ENCODE results near the gene SOBP. TPM values are rescaled to one million over a fixed set of nuclear protein-coding genes. Genes with fewer than 3 reads are reported as not detected.

SOBP gene
- total and polyA plus RNA-seq, 8 donors = 0.58 to 16.9 (median 4.4) TPM

- Histone ChIP-seq H3K27ac (no peak overlapping the region), H3K27me3 (no peaks in the 10 kb centered on the region), H3K9me3 (no peaks in the 10 kb centered on the region), H3K4me1 (peaks cover 0 to 18% (median 2%) of the 10 kb centered on the region in 4 donors), H3K4me3 (no peak overlapping the region), H3K36me3 (no peaks in the 10 kb centered on the region)
- TF ChIP-seq CTCF (IDR thresholded peaks at IDR 0.05) (no peak), POLR2A (IDR thresholded peaks at IDR 0.05) (no peak), POLR2AphosphoS5 (IDR thresholded peaks at IDR 0.05) (no peak)
- no peak for DNase-seq
- 94 to 99% (median 96%) methylated on average over 4 of the region's 4 CpGs for WGBS, 5 donors
- intact Hi-C loops (cut with DNase I; ENCODE audit: low total_unique reads) = no loop called here
These were observed 123.9 kb downstream of the SOBP start for GRCh38 chr6:107613651-107614379.

- Histone ChIP-seq H3K9me3 (no peaks in the 10 kb centered on the region), H3K4me3 (no peak overlapping the region), H3K27me3 (no peaks in the 10 kb centered on the region), H3K27ac (no peak overlapping the region), H3K4me1 (peaks cover 0 to 18% (median 3%) of the 10 kb centered on the region in 4 donors), H3K36me3 (no peaks in the 10 kb centered on the region)
- no peak for TF ChIP-seq POLR2AphosphoS5 (IDR thresholded peaks at IDR 0.05)
- no peak for TF ChIP-seq CTCF (IDR thresholded peaks at IDR 0.05)
- TF ChIP-seq POLR2A (IDR thresholded peaks at IDR 0.05) = no peak
- no peak for TF ChIP-seq EP300 (IDR thresholded peaks at IDR 0.05)
- intact Hi-C loops (cut with DNase I; ENCODE audit: low total_unique reads) = no loop called here
- no peak for DNase-seq
- 88 to 94% (median 92%) methylated on average over 5 of the region's 5 CpGs for WGBS, 5 donors
These were observed 124.9 kb downstream of the SOBP start for GRCh38 chr6:107614828-107615227.

GRCh38 chr6:107616775-107617174, 126.9 kb downstream of the SOBP start:
- WGBS, 5 donors = 86 to 92% (median 92%) methylated on average over 9 of the region's 9 CpGs
- intact Hi-C loops (cut with DNase I; ENCODE audit: low total_unique reads) = no loop called here
- H3K27ac ChIP-seq = no peak overlapping the region

GRCh38 chr6:107617341-107617932, 127.5 kb downstream of the SOBP start:
- no peak for TF ChIP-seq POLR2AphosphoS5 (IDR thresholded peaks at IDR 0.05)
- TF ChIP-seq EP300 (IDR thresholded peaks at IDR 0.05) = no peak
- no peak for TF ChIP-seq POLR2A (IDR thresholded peaks at IDR 0.05)
- no peak for TF ChIP-seq CTCF (IDR thresholded peaks at IDR 0.05)
- intact Hi-C loops (cut with DNase I; ENCODE audit: low total_unique reads) = no loop called here
- H3K27ac ChIP-seq = no peak overlapping the region
- no peaks in the 10 kb centered on the region for H3K9me3 ChIP-seq
- no peak overlapping the region for H3K4me3 ChIP-seq
- 89 to 96% (median 91%) methylated on average over 6 of the region's 6 CpGs for WGBS, 5 donors
- no peaks in the 10 kb centered on the region for H3K27me3 ChIP-seq
- H3K4me1 ChIP-seq = peaks cover 0 to 16% (median 5%) of the 10 kb centered on the region in 4 donors
- no peaks in the 10 kb centered on the region for H3K36me3 ChIP-seq
- no peak for DNase-seq

More at GRCh38 chr6:107616775-107617174, 126.9 kb downstream of the SOBP start:
- Histone ChIP-seq H3K36me3 (no peaks in the 10 kb centered on the region), H3K27me3 (no peaks in the 10 kb centered on the region), H3K9me3 (no peaks in the 10 kb centered on the region), H3K4me1 (peaks cover 0 to 16% (median 5%) of the 10 kb centered on the region in 4 donors), H3K4me3 (no peak overlapping the region)
- DNase-seq = no peak
- TF ChIP-seq POLR2A (IDR thresholded peaks at IDR 0.05) = no peak
- TF ChIP-seq POLR2AphosphoS5 (IDR thresholded peaks at IDR 0.05) = no peak

- 82 to 88% (median 86%) methylated on average over 9 of the region's 9 CpGs for WGBS, 5 donors
- peaks cover 0 to 11% (median 2%) of the 10 kb centered on the region in 4 donors for H3K4me1 ChIP-seq
- DNase-seq = peak in 1 of 2 donors; percentile 41
These were observed 128.8 kb downstream of the SOBP start for GRCh38 chr6:107618672-107619071.

More at GRCh38 chr6:107618672-107619071, 128.8 kb downstream of the SOBP start:
- H3K36me3 ChIP-seq = no peaks in the 10 kb centered on the region
- H3K27ac ChIP-seq = peak overlapping the region in 1 of 5 donors; percentile 12
- TF ChIP-seq EP300 (IDR thresholded peaks at IDR 0.05) (no peak), POLR2AphosphoS5 (IDR thresholded peaks at IDR 0.05) (no peak), CTCF (IDR thresholded peaks at IDR 0.05) (no peak), POLR2A (IDR thresholded peaks at IDR 0.05) (no peak)
- intact Hi-C loops (cut with DNase I; ENCODE audit: low total_unique reads) = no loop called here
- H3K27me3 ChIP-seq = no peaks in the 10 kb centered on the region
- H3K9me3 ChIP-seq = no peaks in the 10 kb centered on the region
- H3K4me3 ChIP-seq = no peak overlapping the region
